Gastrocnemius medialis (tissue), 4 donors: Measurements from ENCODE around the gene IL12RB1.

ENCODE experiments used
- CTCF ChIP-seq, 5 experiments: fragments of 450-650 bp in 3 of 5; fragments of 200-600 bp in 2 of 5; sonication (generic) in 2 of 5; IDR thresholded peaks in 4 of 5; conservative IDR thresholded peaks in 1 of 5; 1 replicate in 4 of 5; 2 replicates in 1 of 5; pipeline ENCODE4 v1.5.1; 2016 to 2019; ENCODE audit warnings: antibody characterized with exemption in 5 of 5, mild to moderate bottlenecking in 3 of 5, moderate library complexity in 3 of 5
- POLR2A ChIP-seq, 2 donors: fragments of 450-650 bp; IDR thresholded peaks; one replicate each; pipeline ENCODE4 v1.6.1; 2017; ENCODE audit warnings: antibody characterized with exemption in 2 of 2, mild to moderate bottlenecking in 2 of 2, moderate library complexity in 2 of 2

GRCh38 chr19:18109341-18109732 lies 22.6 kb upstream of the IL12RB1 start:
- no peak for TF ChIP-seq CTCF (IDR thresholded peaks at IDR 0.05 in 4 of 5, conservative IDR thresholded peaks at IDR 0.05 in 1 of 5)
- no peak for TF ChIP-seq POLR2A (IDR thresholded peaks at IDR 0.05)
